Muscle of back (tissue), 11 donors: ENCODE results near the gene SPHK1. TPM values are rescaled to one million over a fixed set of nuclear protein-coding genes. Genes with fewer than 3 reads are reported as not detected.
A peak's percentile ranks its signal among the peaks of the same experiment; 100 is the strongest.

Source experiments
- DNase-seq, 3 donors: peaks; one replicate each; pipeline versions ENCODE4 v3.0.0 to v3.0.0-alpha.2; 2013
- polyA plus RNA-seq, 10 donors: library from polyadenylated mRNA; unstranded; fragments of 120-200 nt; gene quantifications; one replicate each; pipeline ENCODE4 v1.2.1, GENCODE V29; 2013; ENCODE audit not compliant: insufficient read length in 10 of 10

SPHK1 gene
- polyA plus RNA-seq, 10 donors, result 0.84 to 3.1 (median 1.6) TPM

DNA sequence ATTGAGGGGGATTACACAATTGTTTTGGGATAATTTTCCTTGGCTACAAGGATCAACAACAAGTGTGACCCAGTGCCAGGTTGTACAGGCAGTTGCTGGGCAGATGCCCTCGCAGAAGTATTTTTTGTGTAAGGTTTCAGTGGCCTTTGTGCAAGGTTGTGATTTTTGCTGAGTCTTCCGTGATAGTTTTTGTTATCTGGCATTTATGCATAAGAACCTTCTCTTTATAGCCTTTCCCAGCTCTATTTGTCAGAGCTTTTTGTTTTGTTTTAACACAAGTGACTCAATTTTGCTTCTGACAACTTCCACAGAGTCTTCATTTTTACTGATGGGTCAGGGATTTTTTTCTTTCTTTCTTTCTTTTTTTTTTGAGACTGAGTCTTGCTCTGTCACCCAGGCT, 23.9 kb upstream of the SPHK1 start:
- no peak for DNase-seq

DNA sequence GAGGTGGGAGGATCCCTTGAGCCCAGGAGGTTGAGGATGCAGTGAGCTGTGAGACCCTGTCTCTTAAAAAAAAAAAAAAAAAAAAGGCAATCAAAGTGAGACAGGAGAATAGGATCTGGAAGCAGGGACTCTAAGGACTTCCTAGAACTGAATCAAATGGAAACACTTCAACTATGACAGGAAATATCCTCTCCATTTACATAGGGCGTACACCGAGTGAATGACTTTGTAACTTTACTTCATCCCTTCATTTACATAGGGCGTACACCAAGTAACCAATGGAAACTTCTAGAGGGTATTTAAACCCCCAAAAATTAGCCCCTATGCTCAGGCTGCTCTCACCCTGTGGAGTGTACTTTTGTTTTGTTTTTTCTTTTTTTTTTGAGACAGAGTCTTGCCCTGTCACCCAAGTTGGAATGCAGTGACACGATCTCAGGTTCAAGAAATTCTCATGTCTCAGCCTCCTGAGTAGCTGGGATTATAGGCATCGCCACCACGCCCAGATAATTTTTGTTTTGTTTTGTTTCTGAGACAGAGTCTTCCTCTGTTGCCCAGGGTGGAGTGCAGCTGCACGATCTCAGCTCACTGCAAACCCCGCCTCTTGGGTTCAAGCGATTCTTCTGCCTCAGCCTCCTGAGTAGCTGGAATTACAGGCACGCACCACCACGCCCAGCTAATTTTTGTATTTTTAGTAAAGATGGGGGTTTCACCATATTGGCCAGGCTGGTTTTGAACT, 21.1 kb upstream of the SPHK1 start:
- DNase-seq, result no peak

DNA sequence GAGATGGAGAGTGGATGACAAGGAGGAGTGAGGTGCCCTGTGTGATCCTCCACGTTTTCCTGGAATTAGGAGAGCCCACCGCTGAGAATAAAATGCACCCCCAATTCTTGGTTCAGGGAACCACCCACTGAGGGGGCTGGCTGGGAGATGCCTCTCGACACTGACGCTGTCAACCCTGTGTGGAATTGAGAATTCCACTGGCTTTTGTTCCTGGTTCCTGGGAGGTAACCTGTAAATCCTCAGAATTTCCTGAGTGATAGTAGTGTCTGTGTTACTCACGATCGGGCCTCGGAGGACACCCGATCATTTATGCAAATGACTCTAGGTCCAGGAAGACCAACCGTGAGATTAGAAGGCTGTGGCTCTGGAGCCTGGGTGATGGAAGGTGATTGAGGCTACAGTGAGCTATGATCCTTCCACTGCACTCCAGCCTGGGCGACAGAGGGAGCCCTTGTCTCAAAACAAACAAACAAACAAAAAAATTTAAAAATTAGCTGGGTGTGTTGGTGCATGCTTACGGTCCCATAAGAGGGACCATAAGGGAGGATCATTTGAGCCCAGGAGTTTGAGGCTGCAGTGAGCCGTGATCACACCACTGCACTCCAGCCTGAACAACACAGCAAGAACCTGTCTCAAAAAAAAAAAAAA, 19.0 kb upstream of the SPHK1 start:
- DNase-seq, result no peak

DNA sequence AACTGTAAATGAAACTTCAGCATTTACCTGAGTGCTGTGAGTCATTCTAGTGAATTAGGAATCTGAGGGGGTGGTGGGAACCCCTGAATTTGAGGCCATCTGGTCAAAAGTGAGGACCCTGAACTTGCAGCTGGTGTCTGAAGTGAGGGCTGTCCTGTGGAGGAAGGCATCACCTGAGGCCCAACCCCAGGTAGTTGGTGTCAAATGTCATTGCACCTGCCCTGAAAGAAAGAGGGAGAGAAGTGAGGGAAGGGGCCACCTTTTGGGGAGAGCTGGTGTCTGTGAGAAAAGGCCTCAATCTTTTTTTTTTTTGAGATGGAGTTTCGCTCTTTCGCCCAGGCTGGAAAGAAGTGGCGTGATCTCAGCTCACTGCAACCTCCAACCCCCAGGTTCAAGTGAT, 18.2 kb upstream of the SPHK1 start:
- no peak for DNase-seq

DNA sequence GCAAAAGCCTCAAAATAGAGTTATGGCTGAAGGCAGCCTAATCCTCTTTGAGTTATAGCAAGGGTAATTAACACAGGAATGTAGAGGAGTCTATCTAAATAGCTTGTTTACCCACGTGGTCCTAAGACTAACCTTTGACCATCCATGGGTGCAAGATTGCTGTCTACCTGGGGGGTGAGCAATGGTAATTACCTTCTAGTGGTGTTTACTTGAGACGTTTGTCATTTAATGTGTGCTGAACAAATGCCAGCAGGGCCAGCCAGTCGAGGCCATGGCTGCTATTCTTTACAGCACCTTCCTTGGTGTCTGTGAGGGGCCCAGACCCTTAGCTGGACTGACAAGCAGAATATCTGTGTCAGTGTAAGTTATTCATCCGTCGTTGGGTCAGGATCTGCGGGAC, 16.8 kb upstream of the SPHK1 start:
- no peak for DNase-seq

DNA sequence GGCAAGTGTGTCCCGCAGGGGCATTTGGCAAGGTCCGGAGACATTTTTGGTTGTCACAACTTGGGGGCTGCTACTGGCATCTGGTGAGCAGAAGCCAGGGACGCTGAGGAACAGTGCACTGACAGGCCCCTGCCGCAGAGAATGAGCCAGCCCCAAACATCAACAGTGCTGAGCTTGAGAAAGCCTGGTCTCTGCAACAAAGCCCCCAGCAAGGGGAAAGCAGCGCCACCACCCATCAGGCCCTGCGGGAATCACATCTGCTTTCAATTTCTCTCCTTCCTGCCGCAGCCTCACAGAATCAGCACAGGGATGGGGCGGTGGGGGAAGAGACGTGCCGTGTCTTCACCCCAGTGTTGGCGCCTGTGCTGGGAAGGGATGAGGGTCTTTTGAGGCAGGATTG, 15.9 kb upstream of the SPHK1 start:
- peak in 2 of 3 donors; percentile 60 to 78 for DNase-seq

DNA sequence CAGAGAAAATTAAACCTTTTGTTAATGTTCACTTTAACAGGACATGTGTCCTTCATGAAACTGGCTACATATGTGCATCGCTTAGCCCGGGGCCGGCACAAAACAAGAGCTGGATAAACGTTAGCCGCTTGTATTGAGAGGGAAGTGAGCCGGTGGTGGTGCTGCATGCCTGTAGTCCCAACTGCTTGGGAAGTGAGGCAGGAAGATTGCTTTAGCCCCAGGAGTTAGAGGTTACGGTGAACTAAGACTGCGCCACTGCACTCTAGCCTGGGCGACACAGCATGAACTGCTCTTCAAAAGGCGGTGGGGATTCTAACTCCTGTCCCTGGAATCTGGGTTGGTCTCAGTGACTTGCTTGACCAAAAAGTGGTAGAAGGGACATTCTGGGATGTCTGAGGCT, 15.0 kb upstream of the SPHK1 start:
- no peak for DNase-seq

DNA sequence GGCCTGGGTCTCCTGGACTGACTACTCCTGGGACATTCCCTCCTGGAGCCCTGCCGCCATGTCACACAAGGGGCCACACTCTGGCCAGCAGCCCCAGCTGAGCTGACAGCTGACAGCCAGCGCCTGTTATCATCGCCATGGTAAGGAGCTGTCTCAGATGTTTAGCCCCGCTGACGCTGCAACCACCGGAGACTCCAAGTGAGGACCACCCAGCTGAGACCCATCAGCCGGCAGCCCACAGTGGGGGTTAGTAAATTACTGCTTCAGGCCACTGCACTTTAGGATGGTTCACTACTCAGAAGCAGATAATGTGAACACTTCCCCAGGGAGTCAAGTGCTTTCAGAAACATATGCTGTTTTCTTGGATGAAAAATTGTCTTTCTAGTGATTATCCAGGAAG, 14.6 kb upstream of the SPHK1 start:
- peak in 1 of 3 donors; percentile 49 for DNase-seq

DNA sequence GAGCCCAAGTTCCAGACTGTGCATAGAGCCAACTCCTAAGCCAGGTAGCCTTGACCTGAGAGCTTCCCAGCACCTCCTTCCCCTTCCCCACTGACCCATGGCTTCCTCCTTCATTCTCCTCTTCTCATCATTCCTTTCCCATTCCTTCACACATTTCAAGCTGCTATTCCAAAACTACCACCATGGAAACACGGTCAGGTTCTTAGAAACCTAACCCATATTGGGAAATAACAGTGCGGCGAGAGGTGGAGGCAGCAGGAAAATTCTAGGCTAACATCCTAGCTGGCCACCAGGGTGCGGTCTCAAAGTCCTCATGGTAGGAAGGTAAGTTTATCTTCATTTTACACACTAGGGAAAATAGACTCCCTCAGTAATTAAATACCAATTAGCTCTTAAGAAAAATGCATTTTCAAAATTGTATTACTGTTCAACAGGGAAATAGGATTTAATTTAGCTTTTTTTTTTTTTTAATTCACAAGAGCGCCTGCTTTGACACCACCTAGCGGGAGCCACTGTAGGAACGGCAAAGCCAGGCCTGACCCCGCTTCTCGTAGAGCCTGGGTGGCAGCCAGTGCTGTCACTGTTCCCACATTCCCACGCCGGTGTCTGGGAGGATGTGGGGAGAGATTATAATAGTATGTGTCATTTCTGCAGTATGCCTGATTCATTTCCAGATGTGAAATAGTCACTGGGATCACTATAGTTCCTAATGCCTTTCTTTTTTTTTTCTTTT, 14.0 kb upstream of the SPHK1 start:
- peak; percentile 74 to 94 (median 76) for DNase-seq

DNA sequence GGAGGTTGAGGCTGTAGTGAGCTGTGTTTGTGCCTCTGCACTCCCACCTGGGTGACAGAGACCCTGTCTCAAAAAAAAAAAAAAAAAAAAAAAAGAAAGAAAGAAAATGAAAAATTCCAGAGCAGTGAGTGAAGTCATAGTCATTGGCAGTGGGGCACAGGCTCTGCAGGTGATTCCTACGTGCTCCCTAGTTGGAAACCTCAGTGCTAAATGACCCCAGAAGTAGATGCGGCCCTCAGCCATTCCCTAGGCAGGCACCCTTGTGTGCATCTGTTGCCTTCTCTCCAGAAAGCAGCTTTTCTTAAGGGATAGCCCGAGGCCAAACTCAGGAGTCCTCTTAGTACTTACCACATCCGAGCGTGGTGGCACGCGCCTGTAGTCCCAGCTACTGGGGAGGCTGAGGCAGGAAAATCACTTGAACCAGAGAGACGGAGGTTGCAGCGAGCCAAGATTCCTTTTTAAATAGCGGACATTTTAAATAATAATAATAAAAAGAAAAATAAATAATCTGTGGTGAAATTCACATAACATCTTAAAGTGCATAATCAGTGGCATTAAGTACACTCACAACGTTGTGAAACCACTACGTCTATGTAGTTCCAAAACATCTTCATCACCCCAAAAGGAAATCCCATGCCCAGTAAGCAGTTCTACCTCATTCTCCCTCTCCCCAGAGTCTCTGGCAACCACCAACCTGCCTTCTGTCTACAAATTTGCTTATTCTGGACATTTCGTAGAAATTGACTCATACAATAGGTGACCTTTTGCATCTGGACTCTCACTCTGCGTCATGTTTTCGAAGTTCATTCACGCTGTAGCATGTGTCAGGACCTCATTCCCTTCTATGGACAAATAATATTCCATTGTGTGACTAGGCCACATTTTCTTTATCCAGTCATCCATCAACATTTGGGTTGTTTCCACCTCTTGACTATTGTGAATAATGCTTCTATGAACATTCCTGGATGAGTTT, 12.5 kb upstream of the SPHK1 start:
- peak in 1 of 3 donors; percentile 89 for DNase-seq

DNA sequence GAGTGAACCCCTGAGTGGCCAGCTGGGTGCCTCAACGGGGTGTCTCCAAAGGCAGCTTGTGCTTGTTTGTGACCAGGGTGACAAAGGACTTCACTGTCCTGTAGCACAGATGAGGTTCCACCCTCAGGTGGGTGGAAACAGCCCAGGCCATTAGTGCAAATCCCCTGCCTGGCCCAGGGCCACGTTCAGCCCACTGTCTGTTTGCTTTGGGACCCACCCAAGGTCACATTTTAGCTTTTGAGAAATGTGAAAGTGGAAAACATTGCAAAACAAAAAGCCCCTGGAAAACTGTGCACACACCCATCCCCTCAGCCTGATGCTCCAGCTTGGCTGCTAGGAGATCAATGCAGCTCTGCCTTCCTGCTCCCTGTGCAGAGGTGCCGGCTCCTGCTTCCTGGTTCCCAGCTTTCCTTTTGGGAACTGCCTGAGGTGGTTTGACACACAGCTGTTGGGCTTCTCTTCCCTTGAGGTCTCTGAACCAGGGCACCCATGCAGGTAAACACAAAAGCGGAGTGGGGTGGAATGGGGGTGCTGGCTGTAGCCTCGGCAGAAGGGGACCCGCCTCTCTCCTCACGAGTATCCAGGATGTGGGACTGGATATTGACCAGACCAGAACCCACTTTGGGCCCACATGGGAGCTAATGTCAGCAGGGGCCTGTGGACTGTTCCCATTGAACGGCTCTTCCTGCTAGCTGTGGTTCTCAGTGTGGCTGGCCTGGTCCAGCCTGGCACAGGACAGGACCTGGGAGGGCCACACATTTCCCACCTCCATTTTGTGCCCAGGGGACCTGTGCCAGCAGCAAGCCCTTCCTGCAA, 7.9 kb upstream of the SPHK1 start:
- peak in 1 of 3 donors; percentile 43 for DNase-seq

DNA sequence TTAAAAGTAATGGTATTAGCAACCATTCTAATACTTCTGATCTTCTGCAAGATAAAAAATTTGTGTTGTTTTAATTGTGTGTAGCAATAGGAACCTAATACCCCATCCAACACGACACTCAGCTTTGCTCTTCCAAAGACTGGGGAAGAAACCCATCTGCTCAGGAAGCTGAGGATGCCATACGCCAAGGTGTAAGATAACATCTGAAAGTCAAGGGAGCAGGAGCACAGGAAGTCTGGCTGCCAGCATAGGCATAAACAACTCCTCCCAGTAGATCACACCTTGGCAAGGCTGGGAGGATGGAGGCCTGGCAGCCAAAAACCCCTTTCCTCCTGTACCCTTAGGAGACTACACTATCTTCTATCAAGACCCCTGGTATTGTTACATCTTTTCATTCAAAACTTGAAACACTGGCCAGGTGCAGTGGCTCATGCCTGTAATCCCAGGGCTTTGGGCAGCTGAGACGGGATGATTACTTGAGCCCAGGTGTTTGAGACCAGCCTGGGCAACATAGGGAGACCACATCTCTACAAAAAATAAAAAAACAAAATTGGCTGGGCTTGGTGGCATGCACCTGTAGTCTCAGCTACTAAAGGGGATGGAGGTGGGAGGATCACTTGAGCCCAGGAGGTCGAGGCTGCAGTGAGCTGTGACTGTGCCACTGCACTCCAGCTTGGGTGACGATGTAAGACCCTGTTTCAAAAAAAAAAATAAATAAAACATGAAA, 5.7 kb upstream of the SPHK1 start:
- DNase-seq, result no peak

DNA sequence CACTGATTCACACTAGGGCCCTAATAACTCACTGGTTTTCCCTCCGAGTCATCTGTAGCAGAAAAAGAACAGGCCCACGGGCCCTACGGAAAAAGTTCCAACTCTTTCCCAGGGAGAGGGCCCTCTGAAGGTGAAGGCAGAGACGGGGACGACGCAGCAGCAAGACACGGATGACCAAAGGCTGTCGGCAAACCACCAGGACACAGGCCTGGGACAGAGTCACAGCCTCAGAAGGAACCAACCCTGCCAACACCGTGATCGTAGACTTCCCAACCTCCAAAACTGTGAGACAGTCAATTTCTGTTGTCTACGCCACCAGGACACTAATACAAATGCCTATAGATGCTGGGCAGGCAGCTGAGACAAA, 5.2 kb upstream of the SPHK1 start:
- DNase-seq, result no peak

DNA sequence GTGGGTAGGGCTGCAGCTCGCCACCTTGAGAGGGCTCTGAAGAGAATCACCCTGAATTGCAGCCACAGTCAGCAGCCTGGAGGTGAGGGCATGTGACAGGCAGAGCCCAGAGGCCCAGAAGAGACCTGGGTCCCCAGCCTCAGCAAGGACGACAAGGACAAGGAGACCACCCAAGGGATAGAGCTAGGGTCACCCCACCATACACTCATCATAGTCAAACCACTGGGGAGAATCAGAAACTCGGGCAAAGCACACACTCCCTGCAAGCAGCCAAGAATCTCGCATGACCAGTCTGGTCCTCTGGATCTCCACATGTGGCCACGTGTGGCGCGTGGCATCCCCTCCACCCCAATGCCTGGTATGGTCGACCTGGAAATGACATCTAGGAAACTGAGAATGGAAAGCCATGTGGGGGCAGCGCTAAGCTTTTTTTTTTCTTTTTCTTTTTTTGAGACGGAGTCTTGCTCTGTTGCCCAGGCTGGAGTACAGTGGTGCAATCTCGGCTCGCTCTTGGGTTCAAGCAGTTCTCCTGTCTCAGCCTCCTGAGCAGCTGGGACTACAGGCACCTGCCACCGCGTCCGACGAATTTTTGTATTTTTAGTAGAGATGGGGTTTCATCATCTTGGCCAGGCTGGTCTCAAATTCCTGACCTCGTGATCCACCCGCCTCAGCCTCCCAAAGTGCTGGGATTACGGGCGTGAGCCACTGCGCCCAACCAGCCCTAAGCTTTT, 4.6 kb upstream of the SPHK1 start:
- no peak for DNase-seq

DNA sequence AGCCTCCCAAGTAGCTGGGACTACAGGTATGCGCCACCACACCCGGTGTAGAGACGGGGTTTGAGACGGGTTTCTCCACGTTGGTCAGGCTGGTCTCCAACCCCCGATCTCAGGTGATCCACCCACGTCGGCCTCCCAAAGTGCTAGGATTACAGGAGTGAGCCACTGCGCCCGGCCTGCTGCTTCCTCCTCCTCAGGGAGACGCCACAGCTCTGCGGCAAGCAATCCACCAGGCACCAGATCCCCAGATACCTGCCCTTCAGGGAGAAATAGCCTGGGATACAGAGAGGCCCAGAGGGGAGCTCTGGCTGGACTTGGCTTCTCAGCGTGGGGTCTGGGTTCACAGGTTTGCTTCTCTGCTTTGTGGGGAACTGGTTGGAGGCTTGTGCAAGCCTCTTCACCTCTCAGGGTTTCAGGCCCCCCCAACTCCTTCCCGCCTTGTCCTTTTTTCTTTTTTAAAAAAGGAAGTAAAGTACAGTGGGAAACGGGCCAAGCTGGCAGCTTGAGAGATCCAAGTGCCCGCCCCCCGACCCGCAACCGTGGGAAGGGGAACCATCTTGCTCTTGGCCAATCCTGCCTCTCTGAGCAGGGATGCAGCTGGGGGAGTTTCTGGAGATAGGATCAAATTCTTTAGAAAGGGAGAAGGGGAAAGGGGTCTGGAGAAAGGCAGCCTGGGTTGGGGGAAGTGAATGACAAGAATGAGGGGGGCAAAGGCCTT, 2.6 kb upstream of the SPHK1 start:
- peak in 1 of 3 donors; percentile 36 for DNase-seq

DNA sequence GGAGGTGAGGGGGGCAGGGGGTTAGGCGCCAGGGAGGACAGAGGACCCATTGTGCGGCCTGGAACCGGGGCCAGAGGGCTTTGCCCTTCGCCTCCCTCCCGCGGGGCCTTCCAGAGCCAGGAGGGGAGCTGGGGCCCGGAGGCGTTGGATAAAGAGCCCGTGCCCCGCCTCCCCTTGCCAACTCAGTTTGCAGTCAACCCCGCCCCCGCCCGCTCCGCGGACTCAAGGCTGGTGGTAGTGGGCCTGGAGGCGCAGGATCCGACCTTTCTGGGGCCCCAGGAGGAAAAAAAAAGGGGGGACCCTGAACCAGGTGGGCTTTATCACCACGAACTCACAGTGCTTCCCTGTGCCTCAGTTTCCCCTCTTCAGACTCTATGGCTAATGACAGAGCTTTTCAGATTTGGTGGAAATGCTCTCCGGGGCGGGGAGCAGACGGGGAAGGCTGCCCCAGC, 2.0 kb upstream of the SPHK1 start:
- no peak for DNase-seq

DNA sequence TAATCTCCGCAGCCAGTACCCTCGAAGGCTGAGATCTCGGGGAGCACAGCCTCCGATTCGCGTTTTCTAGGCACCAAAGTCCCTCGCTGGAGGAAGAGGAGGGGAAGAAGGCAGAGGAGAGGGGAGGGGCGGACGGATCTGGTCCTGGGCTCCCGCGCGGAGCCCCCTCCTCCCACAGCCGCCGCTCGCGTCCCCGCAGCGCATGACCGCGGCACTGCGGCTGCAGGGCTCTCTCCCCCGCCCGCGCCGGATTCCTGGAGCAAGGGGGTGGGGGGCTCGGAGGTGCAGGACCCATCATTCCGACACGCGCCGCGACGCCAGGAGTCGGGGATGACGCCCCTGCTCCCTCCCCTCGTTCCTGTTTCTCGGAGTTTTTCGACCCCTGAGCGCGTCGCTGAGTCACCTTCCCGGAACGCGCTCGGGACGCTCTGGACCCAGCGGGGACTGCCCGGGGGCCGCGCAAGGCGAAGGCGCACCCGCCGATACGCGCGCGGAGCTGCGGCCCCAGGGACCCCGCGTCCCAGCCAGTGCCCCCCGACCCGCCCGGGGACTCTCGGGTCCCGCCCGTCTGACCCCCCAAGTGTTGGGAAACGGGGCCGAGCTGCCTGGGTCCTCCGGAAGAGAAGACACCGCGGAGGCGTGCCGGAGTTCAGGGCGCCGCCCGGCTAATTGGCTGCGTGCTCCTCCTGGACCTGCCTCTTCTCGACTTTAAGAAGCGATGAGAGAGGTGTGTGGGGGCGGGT, 1.4 kb upstream of the SPHK1 start:
- peak; percentile 44 to 79 (median 72) for DNase-seq
